ENCODE results near the gene GPR55. TPM values are rescaled to one million over a fixed set of nuclear protein-coding genes. Genes with fewer than 3 reads are reported as not detected.

The GPR55 gene
- total and polyA plus RNA-seq, 8 donors = 0.13 to 0.37 (median 0.19) TPM; not detected in 5

DNA sequence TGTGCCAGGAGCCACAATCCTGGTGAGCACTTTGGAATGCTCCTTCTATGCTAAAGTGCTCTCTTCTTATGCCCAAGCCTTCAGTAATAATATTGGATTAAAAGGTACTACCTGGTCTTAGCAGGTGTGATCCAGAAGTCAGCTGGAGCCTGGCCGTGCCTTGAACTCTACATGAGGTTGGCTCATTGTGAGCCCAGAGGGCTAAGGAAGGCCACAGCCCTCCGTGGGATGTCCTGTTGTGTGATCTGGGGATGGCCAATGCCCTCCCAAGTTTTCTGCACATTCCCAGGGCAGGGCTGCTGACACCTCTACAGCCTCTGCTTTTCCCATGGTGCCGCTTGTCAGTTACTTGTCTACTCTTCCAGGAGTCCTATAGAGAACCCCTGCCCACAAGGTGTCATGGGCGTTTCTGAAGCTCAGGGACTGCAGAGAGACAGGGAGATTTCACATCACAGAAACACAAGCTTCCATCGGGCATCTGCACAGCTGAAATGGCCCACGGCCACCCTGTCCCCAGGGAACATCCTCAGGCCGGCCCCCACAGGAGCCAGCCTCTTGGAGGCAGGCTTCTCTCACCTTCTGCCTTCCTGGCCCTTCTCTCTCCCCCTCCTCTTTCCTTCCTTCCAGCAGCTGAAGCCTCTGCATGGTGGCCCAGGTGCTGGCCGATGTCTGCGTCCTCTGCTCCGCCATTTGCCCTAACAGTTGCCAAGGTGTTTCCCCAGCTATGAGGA, 27.3 kb upstream of the GPR55 start:
- Histone ChIP-seq H3K36me3 (no peaks in the 10 kb centered on the region), H3K9me3 (no peaks in the 10 kb centered on the region), H3K27me3 (peaks cover 0 to 18% (median 14%) of the 10 kb centered on the region in 3 donors), H3K4me1 (peaks cover 0 to 7% (median 7%) of the 10 kb centered on the region in 4 donors), H3K27ac (no peak overlapping the region), H3K4me3 (no peak overlapping the region)
- TF ChIP-seq, protein P1, sequence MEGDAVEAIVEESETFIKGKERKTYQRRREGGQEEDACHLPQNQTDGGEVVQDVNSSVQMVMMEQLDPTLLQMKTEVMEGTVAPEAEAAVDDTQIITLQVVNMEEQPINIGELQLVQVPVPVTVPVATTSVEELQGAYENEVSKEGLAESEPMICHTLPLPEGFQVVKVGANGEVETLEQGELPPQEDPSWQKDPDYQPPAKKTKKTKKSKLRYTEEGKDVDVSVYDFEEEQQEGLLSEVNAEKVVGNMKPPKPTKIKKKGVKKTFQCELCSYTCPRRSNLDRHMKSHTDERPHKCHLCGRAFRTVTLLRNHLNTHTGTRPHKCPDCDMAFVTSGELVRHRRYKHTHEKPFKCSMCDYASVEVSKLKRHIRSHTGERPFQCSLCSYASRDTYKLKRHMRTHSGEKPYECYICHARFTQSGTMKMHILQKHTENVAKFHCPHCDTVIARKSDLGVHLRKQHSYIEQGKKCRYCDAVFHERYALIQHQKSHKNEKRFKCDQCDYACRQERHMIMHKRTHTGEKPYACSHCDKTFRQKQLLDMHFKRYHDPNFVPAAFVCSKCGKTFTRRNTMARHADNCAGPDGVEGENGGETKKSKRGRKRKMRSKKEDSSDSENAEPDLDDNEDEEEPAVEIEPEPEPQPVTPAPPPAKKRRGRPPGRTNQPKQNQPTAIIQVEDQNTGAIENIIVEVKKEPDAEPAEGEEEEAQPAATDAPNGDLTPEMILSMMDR (IDR thresholded peaks at IDR 0.05) = no peak
- TF ChIP-seq POLR2A (IDR thresholded peaks at IDR 0.05) = no peak
- TF ChIP-seq POLR2AphosphoS5 (IDR thresholded peaks at IDR 0.05) = no peak
- no peak for TF ChIP-seq EP300 (IDR thresholded peaks at IDR 0.05)
- no peak for DNase-seq
- intact Hi-C loops (cut with DNase I; ENCODE audit: low total_unique reads) = no loop called here
- WGBS, 5 donors = 88 to 93% (median 90%) methylated on average over 9 to 10 of the region's 10 CpGs

DNA sequence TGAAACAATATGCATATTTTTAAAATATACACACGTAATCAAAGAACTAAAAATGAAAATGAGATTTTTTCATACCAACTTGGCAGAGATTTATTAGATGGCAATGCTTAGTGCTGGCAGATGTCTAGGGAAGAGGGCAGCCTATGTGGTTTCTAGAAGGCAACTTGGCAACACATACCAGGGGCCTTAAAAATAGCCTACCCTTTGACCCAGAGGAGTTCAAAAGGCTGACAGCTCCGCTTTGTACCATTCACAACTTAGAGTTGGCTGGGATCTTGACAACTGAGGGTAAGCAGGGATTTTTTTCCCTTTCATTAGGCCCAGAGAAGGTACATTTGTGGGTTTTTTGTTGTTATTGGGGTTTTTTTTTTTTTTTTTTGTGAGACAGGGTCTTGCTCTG, 26.4 kb upstream of the GPR55 start:
- 72 to 100% (median 93%) methylated on average over 2 of the region's 2 CpGs for WGBS, 5 donors
- intact Hi-C loops (cut with DNase I; ENCODE audit: low total_unique reads) = no loop called here
- no peaks in the 10 kb centered on the region for H3K36me3 ChIP-seq
- no peaks in the 10 kb centered on the region for H3K9me3 ChIP-seq
- TF ChIP-seq POLR2A (IDR thresholded peaks at IDR 0.05) (no peak), EP300 (IDR thresholded peaks at IDR 0.05) (no peak), POLR2AphosphoS5 (IDR thresholded peaks at IDR 0.05) (no peak)
- TF ChIP-seq, protein P1 (IDR thresholded peaks at IDR 0.05) = no peak
- H3K4me1 ChIP-seq = no peaks in the 10 kb centered on the region
- no peak overlapping the region for H3K27ac ChIP-seq
- H3K4me3 ChIP-seq = no peak overlapping the region
- peak in 1 of 2 donors; percentile 0 for DNase-seq
- peaks cover 0 to 8% (median 6%) of the 10 kb centered on the region in 3 donors for H3K27me3 ChIP-seq

- H3K36me3 ChIP-seq = no peaks in the 10 kb centered on the region
These were observed 25.9 kb upstream of the GPR55 start for GRCh38 chr2:230950874-230951339.

DNA sequence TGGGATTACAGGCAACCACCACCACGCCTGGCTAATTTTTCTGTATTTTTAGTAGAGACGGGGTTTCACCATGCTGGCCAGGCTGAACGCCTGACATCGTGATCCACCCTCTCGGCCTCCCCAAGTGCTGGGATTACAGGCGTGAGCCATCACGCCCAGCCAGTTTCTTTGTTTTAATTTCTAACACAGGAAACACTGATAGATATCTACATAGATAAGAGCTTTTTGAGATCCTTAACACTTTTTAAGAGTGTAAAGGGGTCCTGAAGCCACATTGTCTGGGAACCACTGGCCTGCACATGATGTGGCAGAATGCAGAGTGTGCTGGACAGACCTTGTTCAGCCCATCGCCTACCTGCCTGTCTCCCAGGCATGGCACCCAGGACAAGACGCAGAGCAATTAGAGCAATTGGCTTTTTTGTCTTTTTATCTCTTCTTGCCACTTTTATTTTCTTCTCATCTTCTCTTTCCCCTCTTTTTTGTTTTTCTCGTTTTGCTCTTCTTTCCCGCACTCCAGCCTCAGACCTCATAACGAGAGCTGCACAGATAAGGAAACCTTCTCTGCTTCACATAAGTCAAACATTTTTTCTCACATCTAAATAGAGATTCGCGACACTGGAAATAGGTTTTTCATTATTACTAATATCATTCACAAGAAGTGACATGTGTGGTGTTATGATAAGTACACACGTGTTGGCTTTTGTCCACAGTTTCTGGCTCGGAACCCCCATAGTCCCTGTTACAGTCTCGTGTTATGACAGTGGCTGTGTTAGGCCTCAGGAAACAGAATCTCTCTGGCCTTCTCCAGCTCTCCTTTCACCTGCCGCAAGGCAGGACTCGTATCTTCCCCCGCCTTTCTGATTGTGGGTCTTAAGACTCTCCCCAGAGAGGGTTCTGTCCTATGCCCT, 25.2 kb upstream of the GPR55 start:
- Histone ChIP-seq H3K4me1 (no peaks in the 10 kb centered on the region), H3K27me3 (no peaks in the 10 kb centered on the region), H3K27ac (no peak overlapping the region), H3K36me3 (no peaks in the 10 kb centered on the region), H3K9me3 (no peaks in the 10 kb centered on the region), H3K4me3 (no peak overlapping the region)
- intact Hi-C loops (cut with DNase I; ENCODE audit: low total_unique reads) = no loop called here
- TF ChIP-seq POLR2AphosphoS5 (IDR thresholded peaks at IDR 0.05) (no peak), EP300 (IDR thresholded peaks at IDR 0.05) (no peak), POLR2A (IDR thresholded peaks at IDR 0.05) (no peak)
- TF ChIP-seq, protein P1 (IDR thresholded peaks at IDR 0.05) = no peak
- peak in 1 of 2 donors; percentile 13 for DNase-seq
- 81 to 88% (median 86%) methylated on average over 20 of the region's 20 CpGs for WGBS, 5 donors

More at GRCh38 chr2:230950874-230951339, 25.9 kb upstream of the GPR55 start:
- peak in 1 of 2 donors; percentile 9 for DNase-seq
- intact Hi-C loops (cut with DNase I; ENCODE audit: low total_unique reads) = no loop called here
- no peak overlapping the region for H3K4me3 ChIP-seq
- H3K4me1 ChIP-seq = no peaks in the 10 kb centered on the region
- H3K9me3 ChIP-seq = no peaks in the 10 kb centered on the region
- 89 to 95% (median 94%) methylated on average over 10 of the region's 10 CpGs for WGBS, 5 donors
- peaks cover 0 to 4% (median 2%) of the 10 kb centered on the region in 3 donors for H3K27me3 ChIP-seq
- H3K27ac ChIP-seq = no peak overlapping the region
- TF ChIP-seq, protein P1 (IDR thresholded peaks at IDR 0.05) = no peak
- no peak for TF ChIP-seq POLR2A (IDR thresholded peaks at IDR 0.05)
- TF ChIP-seq EP300 (IDR thresholded peaks at IDR 0.05) = no peak
- no peak for TF ChIP-seq POLR2AphosphoS5 (IDR thresholded peaks at IDR 0.05)

Data from stomach (tissue), 9 donors.